ENCODE results near the gene YWHAQ.
A peak's percentile ranks its signal among the peaks of the same experiment; 100 is the strongest.

The YWHAQ gene

DNA sequence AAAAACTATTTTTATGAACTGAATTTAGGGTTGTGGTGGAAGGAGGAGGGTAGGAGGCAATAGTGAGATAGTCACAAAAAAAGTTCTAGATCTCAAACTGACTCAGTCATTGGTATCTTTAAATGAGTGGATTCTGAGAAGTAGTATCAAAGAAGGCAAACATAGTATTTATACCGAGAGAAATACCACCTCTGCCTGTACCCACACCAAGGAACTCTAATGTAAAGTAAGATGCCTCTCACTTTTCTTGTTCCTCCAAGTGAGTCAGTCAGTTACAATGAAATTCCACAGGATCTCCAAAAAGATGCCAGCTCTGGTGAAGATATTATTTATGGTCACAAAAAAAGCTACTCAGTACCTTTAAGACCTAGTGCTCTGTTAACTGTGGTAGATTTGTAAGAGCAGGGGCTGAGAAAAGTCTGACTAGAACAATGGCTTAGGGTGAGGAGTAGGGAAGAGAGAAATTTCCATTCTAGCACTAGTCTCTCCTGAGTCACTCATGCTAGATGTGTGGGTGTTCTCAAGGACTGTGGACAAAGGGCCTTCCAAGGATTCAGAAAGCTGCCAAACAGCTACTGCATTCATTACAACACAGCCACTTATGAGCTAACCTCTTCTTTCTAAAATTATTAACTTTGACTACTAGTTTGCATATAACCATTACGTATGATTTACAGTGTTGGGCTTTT lies 36.3 kb downstream of the YWHAQ start:
- DNase-seq = peak; percentile 43

GRCh38 chr2:9593925-9594324 lies 36.9 kb downstream of the YWHAQ start:
- no peak for DNase-seq

GRCh38 chr2:9592699-9593098 lies 38.1 kb downstream of the YWHAQ start:
- no peak for DNase-seq

GRCh38 chr2:9590641-9591040 lies 40.2 kb downstream of the YWHAQ start:
- DNase-seq = no peak

- no peak for DNase-seq
Observed at GRCh38 chr2:9586465-9586864, 44.3 kb downstream of the YWHAQ start.

- no peak for DNase-seq
Observed at GRCh38 chr2:9585486-9585885, 45.3 kb downstream of the YWHAQ start.

GRCh38 chr2:9584902-9585301 lies 45.9 kb downstream of the YWHAQ start:
- DNase-seq = peak; percentile 21

DNA sequence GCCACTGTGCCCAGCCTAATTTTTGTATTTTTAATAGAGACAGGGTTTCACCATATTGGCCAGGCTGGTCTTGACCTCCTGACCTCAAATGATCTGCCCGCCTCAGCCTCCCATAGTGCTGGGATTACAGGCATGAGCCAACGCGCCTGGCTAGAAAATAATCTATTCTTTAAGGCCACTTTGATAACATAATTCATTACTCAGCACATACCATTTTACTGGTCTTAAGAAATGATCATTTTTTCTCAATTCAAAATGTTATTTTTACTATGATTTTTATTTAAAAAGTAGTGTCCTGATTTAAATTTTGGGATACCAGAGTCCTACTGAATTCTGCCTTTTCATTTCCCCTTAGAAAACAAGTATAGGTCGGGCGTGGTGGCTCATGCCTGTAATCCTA lies 48.2 kb downstream of the YWHAQ start:
- no peak for DNase-seq

- DNase-seq = no peak
Observed at GRCh38 chr2:9578467-9579235, 52.1 kb downstream of the YWHAQ start.

DNA sequence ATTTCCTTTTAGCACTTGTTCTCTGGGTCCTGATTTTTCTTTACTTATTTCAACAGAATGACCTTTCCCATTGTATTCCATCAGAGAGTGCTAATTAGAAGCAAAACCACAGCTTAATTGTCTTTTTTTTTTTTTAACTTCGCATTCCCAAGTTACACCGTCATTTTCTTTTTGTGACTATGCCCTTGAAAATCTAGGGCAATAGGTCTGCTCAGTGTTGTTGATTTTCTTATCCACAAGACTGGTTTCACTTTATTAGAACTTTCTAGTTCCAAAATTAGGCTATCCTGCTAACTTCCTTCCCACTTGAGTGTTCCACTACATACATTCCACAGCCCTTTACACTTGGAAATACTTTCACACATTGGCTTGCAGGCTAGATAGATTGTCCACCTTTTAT lies 56.5 kb downstream of the YWHAQ start:
- no peak for DNase-seq

DNA sequence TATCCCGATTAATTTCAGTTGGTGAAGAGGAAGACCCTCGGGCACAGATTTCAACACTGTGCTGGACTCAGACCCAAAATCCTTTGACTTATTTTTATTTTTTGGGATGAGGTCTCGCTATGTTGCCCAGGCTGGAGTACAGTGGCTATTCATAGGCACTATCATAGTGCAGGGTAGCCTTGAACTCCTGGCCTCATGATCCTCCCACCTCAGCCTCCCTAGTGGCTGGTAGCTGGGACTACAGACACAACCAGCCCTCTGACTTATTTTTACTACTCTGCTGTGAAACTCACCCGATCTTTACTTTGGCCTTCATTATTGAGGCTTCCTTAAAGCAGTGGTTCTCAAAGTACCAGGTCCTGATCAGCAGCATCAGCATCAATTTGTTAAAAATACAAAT lies 57.0 kb downstream of the YWHAQ start:
- DNase-seq = no peak

DNA sequence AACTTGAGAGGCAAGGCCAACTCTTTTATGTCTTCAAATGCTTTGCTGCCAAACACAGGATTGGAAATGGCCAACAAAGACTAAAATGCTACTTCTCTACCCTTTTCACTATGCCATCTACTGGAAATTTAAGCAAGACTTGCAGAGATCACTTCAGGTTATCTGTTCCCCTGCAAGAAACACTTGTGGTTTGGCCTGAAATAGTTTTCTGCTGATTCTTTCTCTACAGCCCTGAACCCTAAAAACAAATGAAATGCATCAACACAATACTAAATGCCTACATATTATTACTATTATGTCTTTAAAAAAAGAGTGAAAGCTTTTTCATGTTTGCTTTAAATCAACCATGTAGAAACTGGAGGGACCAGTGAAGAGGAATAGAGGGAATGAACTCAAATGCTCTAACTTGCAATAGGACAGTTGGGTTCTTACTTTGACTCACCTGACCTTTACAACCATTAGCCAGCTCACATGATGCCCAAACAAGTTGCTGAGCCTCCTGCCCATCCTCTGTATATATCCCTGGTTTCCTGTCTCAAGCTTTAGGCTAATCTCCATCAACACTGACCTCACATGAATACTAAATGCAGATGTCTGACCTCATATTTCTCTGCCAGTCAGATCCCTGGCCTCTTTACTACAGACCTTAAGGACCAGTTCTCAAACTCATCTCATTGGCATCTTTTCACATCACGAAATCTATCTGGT lies 57.6 kb downstream of the YWHAQ start:
- DNase-seq = no peak

DNA sequence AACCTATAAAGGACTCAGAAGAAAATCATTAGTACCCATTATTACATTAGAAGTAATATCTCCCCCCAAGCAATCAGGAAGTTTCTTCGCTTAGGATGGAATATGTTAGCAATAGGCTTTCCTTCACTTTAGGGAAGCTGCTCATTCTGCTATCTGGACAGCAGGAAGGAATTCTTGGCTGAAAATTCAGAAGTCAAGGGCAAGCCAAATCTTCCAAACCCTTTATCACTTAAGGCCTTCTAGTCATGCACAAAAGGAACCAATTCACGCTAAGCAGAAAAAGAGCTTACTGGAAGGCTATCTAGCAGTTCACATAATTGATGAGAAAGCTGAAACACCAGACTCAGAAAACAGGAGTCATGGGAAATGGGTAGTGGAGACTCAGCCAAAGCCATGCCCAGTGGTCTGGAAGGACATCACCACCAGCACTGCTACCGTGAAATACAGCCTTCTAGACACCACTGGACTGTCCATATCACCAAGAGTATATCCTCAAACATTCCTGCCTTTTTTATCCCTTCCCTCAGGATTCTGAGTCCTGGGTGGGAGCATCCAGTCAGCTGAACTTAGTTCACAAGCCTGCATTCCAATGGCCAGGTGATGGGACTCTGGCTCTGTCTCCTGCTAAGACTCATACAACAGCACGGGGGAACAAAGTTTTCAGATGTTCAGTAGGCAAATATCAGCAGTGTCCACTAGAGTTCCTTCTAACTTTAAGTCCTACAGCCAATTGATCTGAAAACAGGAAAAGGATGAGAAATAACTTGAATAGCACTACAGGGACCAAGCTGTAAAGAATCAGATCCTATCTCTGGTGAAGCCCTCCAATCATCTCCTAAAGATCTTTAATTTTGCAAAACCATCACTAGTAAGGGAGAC lies 60.4 kb downstream of the YWHAQ start:
- no peak for DNase-seq

- DNase-seq = peak; percentile 89
Observed at GRCh38 chr2:9565436-9566153, 65.2 kb downstream of the YWHAQ start.

DNA sequence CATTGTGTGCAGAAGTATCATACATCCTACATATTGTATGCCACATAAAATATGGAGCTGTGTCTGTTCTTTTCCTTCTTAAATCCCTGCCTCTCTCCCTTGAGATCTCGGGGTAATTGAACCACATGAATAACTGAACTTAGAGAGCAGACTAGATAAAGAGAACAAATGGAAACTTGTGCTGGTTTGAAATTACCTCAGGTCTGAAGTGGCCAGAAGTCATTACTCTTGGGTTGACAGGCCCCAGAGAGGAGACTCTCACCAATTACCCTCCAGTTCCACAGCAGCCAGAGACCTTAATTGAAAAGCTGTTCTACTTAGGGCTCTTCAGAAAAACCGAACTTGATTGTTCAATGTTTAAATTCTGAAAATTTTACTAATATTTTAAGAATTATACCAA lies 70.2 kb downstream of the YWHAQ start:
- DNase-seq = no peak

GRCh38 chr2:9558948-9559381 lies 71.8 kb downstream of the YWHAQ start:
- peak; percentile 73 for DNase-seq

GRCh38 chr2:9556121-9556743 lies 74.6 kb downstream of the YWHAQ start:
- DNase-seq = peak; percentile 29

- peak; percentile 97 for DNase-seq
Observed at GRCh38 chr2:9555297-9556120, 75.3 kb downstream of the YWHAQ start, which contains the start of gene ADAM17. Gene ADAM17, minus strand, starts transcription at chr2:9555830. Its CDS starts 225 bp downstream, at chr2:9555605.

- DNase-seq = peak; percentile 76
Observed at GRCh38 chr2:9554921-9555296, 75.9 kb downstream of the YWHAQ start.

Measured in fibroblast of skin of scalp (primary cell).